GM03348 (cell line): Measurements from ENCODE around the gene DYNC2H1.

Experiments
- DNase-seq: peaks from one replicate; pipeline ENCODE4 v3.0.0; 2012; ENCODE audit warnings: low spot score

DYNC2H1 gene

GRCh38 chr11:103453915-103454709 lies 344.9 kb downstream of the DYNC2H1 start:
- DNase-seq = no peak

- no peak for DNase-seq
Measured at GRCh38 chr11:103464420-103464819, 355.2 kb downstream of the DYNC2H1 start.

GRCh38 chr11:103465555-103466140 lies 356.4 kb downstream of the DYNC2H1 start:
- peak; percentile 8 for DNase-seq

GRCh38 chr11:103471546-103471945 lies 362.3 kb downstream of the DYNC2H1 start:
- DNase-seq = no peak

GRCh38 chr11:103476874-103477273 lies 367.6 kb downstream of the DYNC2H1 start:
- no peak for DNase-seq

- no peak for DNase-seq
Measured at GRCh38 chr11:103480421-103480820, 371.2 kb downstream of the DYNC2H1 start.

GRCh38 chr11:103483996-103484395 lies 374.8 kb downstream of the DYNC2H1 start:
- DNase-seq = no peak

- no peak for DNase-seq
Measured at GRCh38 chr11:103484545-103484944, 375.3 kb downstream of the DYNC2H1 start.

GRCh38 chr11:103486604-103487003 lies 377.4 kb downstream of the DYNC2H1 start:
- DNase-seq = no peak

- no peak for DNase-seq
Measured at GRCh38 chr11:103487113-103487512, 377.9 kb downstream of the DYNC2H1 start.

- no peak for DNase-seq
Measured at GRCh38 chr11:103488031-103488461, 378.8 kb downstream of the DYNC2H1 start.

- no peak for DNase-seq
Measured at GRCh38 chr11:103488579-103488978, 379.4 kb downstream of the DYNC2H1 start.

GRCh38 chr11:103491777-103492176 lies 382.6 kb downstream of the DYNC2H1 start:
- DNase-seq = no peak

- peak; percentile 41 for DNase-seq
Measured at GRCh38 chr11:103494491-103494890, 385.3 kb downstream of the DYNC2H1 start.

- no peak for DNase-seq
Measured at GRCh38 chr11:103497268-103497667, 388.0 kb downstream of the DYNC2H1 start.

GRCh38 chr11:103499710-103500340 lies 390.6 kb downstream of the DYNC2H1 start:
- DNase-seq = no peak

GRCh38 chr11:103515283-103515682 lies 406.1 kb downstream of the DYNC2H1 start:
- DNase-seq = no peak

- DNase-seq = no peak
Measured at GRCh38 chr11:103520792-103521191, 411.6 kb downstream of the DYNC2H1 start.

GRCh38 chr11:103525069-103525468 lies 415.8 kb downstream of the DYNC2H1 start:
- DNase-seq = peak; percentile 18

- DNase-seq = no peak
Measured at GRCh38 chr11:103528046-103528445, 418.8 kb downstream of the DYNC2H1 start.

- DNase-seq = no peak
Measured at GRCh38 chr11:103528596-103528995, 419.4 kb downstream of the DYNC2H1 start.

GRCh38 chr11:103529181-103529684 lies 420.0 kb downstream of the DYNC2H1 start:
- DNase-seq = peak; percentile 61
